Aorta (tissue), 5 donors: ENCODE data around the gene CSKMT. TPM values are rescaled to one million over a fixed set of nuclear protein-coding genes. Genes with fewer than 3 reads are reported as not detected.
"Not testable (repeated sequence)": the region's sequence is repeated elsewhere in the genome, so short reads cannot be mapped to it uniquely, and the experiment has no call there.

Experiments
- ATAC-seq: fragments of 200-7000 bp; cut with Tn5 transposase; one replicate; pipeline ENCODE4 v1.9.1; 2022; ENCODE audit warnings: moderate library complexity; ENCODE audit not compliant: low FRiP score
- DNase-seq, 2 donors: peaks; one replicate each; pipeline ENCODE4 v3.0.0-alpha.2; 2020
- H3K27ac ChIP-seq, 2 donors: one replicate each; pipeline ENCODE4 v1.5.1; 2013; ENCODE audit warnings: low read length in 2 of 2, mild to moderate bottlenecking in 2 of 2, moderate library complexity in 2 of 2, control low read depth in 1 of 2, inconsistent platforms in 1 of 2, low read depth in 1 of 2
- H3K27me3 ChIP-seq, 2 donors: one replicate each; pipeline ENCODE4 v1.6.1; 2013; ENCODE audit warnings: control low read depth in 1 of 2, low read length in 1 of 2, mild to moderate bottlenecking in 1 of 2, moderate library complexity in 1 of 2; ENCODE audit not compliant: insufficient read depth in 2 of 2, control insufficient read depth in 1 of 2
- H3K36me3 ChIP-seq, 2 donors: one replicate each; pipeline ENCODE4 v1.6.1; 2013; ENCODE audit warnings: control low read depth in 1 of 2, low read length in 1 of 2, mild to moderate bottlenecking in 1 of 2; ENCODE audit not compliant: insufficient read depth in 2 of 2, control insufficient read depth in 1 of 2
- H3K4me1 ChIP-seq, 2 donors: one replicate each; pipeline ENCODE4 v1.6.1; 2013; ENCODE audit warnings: low read length in 2 of 2, control low read depth in 1 of 2, mild to moderate bottlenecking in 1 of 2, moderate library complexity in 1 of 2; ENCODE audit not compliant: insufficient read depth in 2 of 2, control insufficient read depth in 1 of 2
- H3K4me3 ChIP-seq, 2 donors: one replicate each; pipeline ENCODE4 v1.5.1; 2013; ENCODE audit warnings: low read length in 2 of 2, control low read depth in 1 of 2, mild to moderate bottlenecking in 1 of 2
- H3K9me3 ChIP-seq: one replicate; pipeline ENCODE4 v1.6.1; 2013; ENCODE audit warnings: mild to moderate bottlenecking, low read length; ENCODE audit not compliant: control insufficient read depth
- WGBS, 2 donors: extraction: QIAGEN DNeasy Blood & Tissue Kit; methylation state at CpG; one replicate each; pipeline ENCODE4 v1.1.7; 2013; 5-methylcytosine and 5-hydroxymethylcytosine counted together
- intact Hi-C, 2 donors: fragments of 100-400 bp; cut with DNase I; formaldehyde crosslinking; loops; one replicate each; pipeline versions ENCODE4 v1.14.2 to v1.15.0; 2022
- polyA plus RNA-seq, 2 donors: library from polyadenylated mRNA; stranded (reverse); fragments of 200-250 nt; gene quantifications; one replicate each; pipeline ENCODE4 v1.2.3, GENCODE V29; 2013
- total RNA-seq, 2 donors: library from RNA; stranded (reverse); fragmentation: NEBNext Ultra II Directional; extraction: Animal tissue kit (Norgen Biotek cat#: 25700); gene quantifications; one replicate each; pipeline ENCODE4 v1.2.1, GENCODE V29; 2021
- donor health status: healthy with polysubstance abuse.
- donor health status: Bipolar disorder and iron deficiency.
- donor health status: DM: no; HTN: no; CAD: no.
- donor health status: DM: no; HTN: no; CAD: no.
- donor health status: DM: yes; HTN: yes; CAD: no.

The CSKMT gene
- total and polyA plus RNA-seq, 4 donors = 8.8 to 16.3 (median 11.4) TPM

- H3K4me3 ChIP-seq, ATAC-seq, H3K27ac ChIP-seq, H3K9me3 ChIP-seq, DNase-seq, H3K36me3 ChIP-seq, H3K27me3 ChIP-seq, H3K4me1 ChIP-seq: not testable (repeated sequence)
- 84 to 86% methylated on average over 1 to 4 of the region's 4 CpGs for WGBS, 2 donors
- intact Hi-C loops = loop anchor here in 1 of 2 donors (5.0 kb wide), 1 partner anchor 296 kb away; no protein-coding TSS in a partner anchor
These were observed 28.5 kb downstream of the CSKMT start for GRCh38 chr11:62693624-62694023.

GRCh38 chr11:62694455-62695167, 29.5 kb downstream of the CSKMT start:
- DNase-seq = peak; percentile 88 to 90
- Histone ChIP-seq H3K27ac (no peak overlapping the region), H3K36me3 (no peaks in the 10 kb centered on the region), H3K9me3 (no peaks in the 10 kb centered on the region), H3K27me3 (no peaks in the 10 kb centered on the region), H3K4me1 (no peaks in the 10 kb centered on the region), H3K4me3 (no peak overlapping the region)
- 47% methylated on average over 14 of the region's 14 CpGs for WGBS, 2 donors
- intact Hi-C loops = loop anchor here in 1 of 2 donors (5.0 kb wide), 1 partner anchor 297 kb away; no protein-coding TSS in a partner anchor
- peak; percentile 86 for ATAC-seq

GRCh38 chr11:62702246-62702645, 37.1 kb downstream of the CSKMT start:
- Histone ChIP-seq H3K36me3 (no peaks in the 10 kb centered on the region), H3K27me3 (no peaks in the 10 kb centered on the region), H3K4me3 (no peak overlapping the region), H3K27ac (no peak overlapping the region), H3K4me1 (no peaks in the 10 kb centered on the region), H3K9me3 (no peaks in the 10 kb centered on the region)
- ATAC-seq = no peak
- WGBS, 2 donors = 93 to 97% methylated on average over 11 of the region's 11 CpGs
- intact Hi-C loops = loop anchor here in 1 of 2 donors (10.0 kb wide), 1 partner anchor 133 kb away; the partner anchor contains the start of genes STX5, TEX54 and WDR74
- peak in 1 of 2 donors; percentile 13 for DNase-seq

DNA sequence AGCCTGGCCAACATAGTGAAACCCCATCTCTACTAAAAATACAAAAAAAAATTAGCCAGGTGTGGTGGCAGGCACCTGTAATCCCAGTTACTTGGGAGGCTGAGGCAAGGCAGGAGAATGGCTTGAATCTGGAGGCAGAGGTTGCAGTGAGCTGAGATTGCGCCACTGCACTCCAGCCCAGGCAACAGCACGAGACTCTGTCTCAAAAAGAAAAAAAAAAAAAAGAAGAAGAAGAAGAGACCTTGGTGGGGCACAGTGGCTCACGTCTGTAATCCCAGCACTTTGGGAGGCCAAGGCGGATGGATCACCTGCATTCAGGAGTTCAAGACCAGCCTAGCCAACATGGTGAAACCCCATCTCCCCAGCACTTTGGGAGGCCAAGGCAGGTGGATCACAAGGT, 38.8 kb downstream of the CSKMT start:
- WGBS, 2 donors = 80 to 93% methylated on average over 4 of the region's 4 CpGs
- not testable (repeated sequence) for H3K27ac ChIP-seq, H3K27me3 ChIP-seq, H3K4me3 ChIP-seq, H3K36me3 ChIP-seq, H3K4me1 ChIP-seq, H3K9me3 ChIP-seq, ATAC-seq
- DNase-seq = peak in 1 of 2 donors; percentile 14
- intact Hi-C loops = loop anchor here in 1 of 2 donors (10.0 kb wide), 1 partner anchor 131 kb away; the partner anchor contains the start of genes STX5, TEX54 and WDR74

DNA sequence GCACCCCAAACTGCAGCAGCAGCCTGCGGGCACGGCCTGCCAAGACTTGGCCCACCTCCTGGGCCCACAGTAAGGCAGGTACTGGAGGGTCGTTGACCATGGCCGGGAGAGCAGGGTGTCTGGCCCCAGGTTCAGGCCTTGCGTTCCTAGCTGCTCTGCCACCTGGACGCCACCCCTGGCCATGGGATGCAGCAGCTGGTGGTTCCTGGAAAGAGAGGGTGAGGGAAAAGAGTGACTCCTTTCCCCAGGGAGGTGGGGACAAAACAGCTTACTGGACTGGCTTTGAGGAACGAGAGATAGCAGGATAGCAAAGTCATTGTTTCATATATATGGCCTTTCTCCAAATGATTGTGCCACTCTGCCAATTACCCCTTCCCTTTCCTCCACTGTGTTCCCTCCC, 40.3 kb downstream of the CSKMT start:
- Histone ChIP-seq H3K27me3 (no peaks in the 10 kb centered on the region), H3K36me3 (no peaks in the 10 kb centered on the region), H3K4me1 (no peaks in the 10 kb centered on the region), H3K9me3 (no peaks in the 10 kb centered on the region), H3K4me3 (peak overlapping the region; percentile 49 to 65), H3K27ac (peak overlapping the region in 1 of 2 donors; percentile 69)
- WGBS, 2 donors = 33 to 44% methylated on average over 7 of the region's 7 CpGs
- intact Hi-C loops = loop anchor here in 1 of 2 donors (5.0 to 10.0 kb wide), 3 partner anchors 33 to 129 kb away; partner anchors contain the start of genes LBHD1, STX5, TEX54 and UQCC3
- DNase-seq (peak in 1 of 2 donors; percentile 65), ATAC-seq (no peak)

GRCh38 chr11:62705880-62706849, 41.1 kb downstream of the CSKMT start:
- no peaks in the 10 kb centered on the region for H3K4me1 ChIP-seq
- H3K27ac ChIP-seq = peak overlapping the region in 1 of 2 donors; percentile 76
- H3K4me3 ChIP-seq = peak overlapping the region; percentile 49 to 65
- WGBS, 2 donors = 3% methylated on average over 62 to 73 of the region's 73 CpGs
- no peaks in the 10 kb centered on the region for H3K36me3 ChIP-seq
- DNase-seq (peak; percentile 97 to 99), ATAC-seq (peak; percentile 95)
- no peaks in the 10 kb centered on the region for H3K27me3 ChIP-seq
- intact Hi-C loops = loop anchor here in 1 of 2 donors (5.0 to 10.0 kb wide), 3 partner anchors 34 to 129 kb away; partner anchors contain the start of genes LBHD1, STX5, TEX54 and UQCC3
- H3K9me3 ChIP-seq = no peaks in the 10 kb centered on the region

DNA sequence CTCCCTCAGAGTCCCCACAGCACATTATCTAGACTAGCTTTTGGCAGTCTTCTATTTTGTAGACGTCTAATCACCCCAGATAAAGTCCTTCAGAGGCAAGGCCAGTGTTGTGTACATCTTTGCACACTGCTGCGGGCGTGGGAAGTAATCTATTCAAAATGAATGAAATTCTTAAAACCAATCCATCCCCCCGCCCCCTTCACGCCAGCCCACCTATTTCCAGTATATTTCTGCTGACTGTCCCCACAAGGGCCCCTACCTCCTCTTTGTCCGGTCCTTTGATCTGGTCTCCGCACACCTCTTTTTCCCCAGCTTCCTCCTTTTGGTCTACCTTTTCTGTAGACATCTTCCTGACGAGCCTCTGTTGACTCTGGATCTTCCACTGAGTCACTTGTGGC, 41.7 kb downstream of the CSKMT start:
- Histone ChIP-seq H3K27ac (no peak overlapping the region), H3K36me3 (no peaks in the 10 kb centered on the region), H3K4me3 (peak overlapping the region in 1 of 2 donors; percentile 22), H3K27me3 (no peaks in the 10 kb centered on the region), H3K4me1 (no peaks in the 10 kb centered on the region), H3K9me3 (no peaks in the 10 kb centered on the region)
- 73 to 79% methylated on average over 8 of the region's 8 CpGs for WGBS, 2 donors
- peak in 1 of 2 donors; percentile 54 for DNase-seq
- ATAC-seq = no peak
- intact Hi-C loops = loop anchor here in 1 of 2 donors (5.0 to 10.0 kb wide), 3 partner anchors 35 to 128 kb away; partner anchors contain the start of genes LBHD1, STX5, TEX54 and UQCC3

- 77 to 83% methylated on average over 10 of the region's 10 CpGs for WGBS, 2 donors
- H3K27me3 ChIP-seq = no peaks in the 10 kb centered on the region
- ATAC-seq = no peak
These were observed 42.3 kb downstream of the CSKMT start, which contains the start of the genes BSCL2 and GNG3 for GRCh38 chr11:62707277-62707861. TSS of gene BSCL2 (minus strand) at chr11:62707424. CDS start at chr11:62707195, 229 bp downstream. TSS of gene GNG3 (plus strand) at chr11:62707676. CDS start at chr11:62708296, 620 bp downstream.

More at GRCh38 chr11:62707277-62707861, 42.3 kb downstream of the CSKMT start, which contains the start of the genes BSCL2 and GNG3:
- peak in 1 of 2 donors; percentile 71 for DNase-seq
- intact Hi-C loops = loop anchor here in 1 of 2 donors (5.0 to 10.0 kb wide), 3 partner anchors 35 to 127 kb away; partner anchors contain the start of genes LBHD1, STX5, TEX54 and UQCC3
- Histone ChIP-seq H3K9me3 (no peaks in the 10 kb centered on the region), H3K36me3 (peaks cover 0 to 2% of the 10 kb centered on the region in 2 donors), H3K4me1 (no peaks in the 10 kb centered on the region), H3K27ac (peak within 1 kb of the TSS in 1 of 2 donors; percentile 76), H3K4me3 (peak within 1 kb of the TSS; percentile 22 to 43)
